Measurements from ENCODE around the gene MED29. TPM values are rescaled to one million over a fixed set of nuclear protein-coding genes. Genes with fewer than 3 reads are reported as not detected.

MED29 gene
- total RNA-seq, 1 experiment from 2014 or later, result 17.0 TPM

GRCh38 chr19:39386557-39386956, 4.6 kb upstream of the MED29 start:
- ChIA-PET CTCF (no interaction called here), POLR2A (ENCODE audit: unreplicated experiment) (no interaction called here)
- no peaks in the 10 kb centered on the region for H3K9me3 ChIP-seq (ENCODE audit: low read length)
- DNase-seq (no peak), ATAC-seq (no peak)
- H3K36me3 ChIP-seq (ENCODE audit: low read depth, low read length), result no peaks in the 10 kb centered on the region; the same call in none of the 2 replicates
- BruUV-seq (replicated peaks), result no TSS peak
- no peak overlapping the region for H3K9ac ChIP-seq (ENCODE audit: low read length)
- H3F3A ChIP-seq (ENCODE audit: low read length, unreplicated experiment), result no peaks in the 10 kb centered on the region
- H3K79me2 ChIP-seq (ENCODE audit: low read length), result peaks cover 15% of the 10 kb centered on the region
- TF ChIP-seq, protein P1, sequence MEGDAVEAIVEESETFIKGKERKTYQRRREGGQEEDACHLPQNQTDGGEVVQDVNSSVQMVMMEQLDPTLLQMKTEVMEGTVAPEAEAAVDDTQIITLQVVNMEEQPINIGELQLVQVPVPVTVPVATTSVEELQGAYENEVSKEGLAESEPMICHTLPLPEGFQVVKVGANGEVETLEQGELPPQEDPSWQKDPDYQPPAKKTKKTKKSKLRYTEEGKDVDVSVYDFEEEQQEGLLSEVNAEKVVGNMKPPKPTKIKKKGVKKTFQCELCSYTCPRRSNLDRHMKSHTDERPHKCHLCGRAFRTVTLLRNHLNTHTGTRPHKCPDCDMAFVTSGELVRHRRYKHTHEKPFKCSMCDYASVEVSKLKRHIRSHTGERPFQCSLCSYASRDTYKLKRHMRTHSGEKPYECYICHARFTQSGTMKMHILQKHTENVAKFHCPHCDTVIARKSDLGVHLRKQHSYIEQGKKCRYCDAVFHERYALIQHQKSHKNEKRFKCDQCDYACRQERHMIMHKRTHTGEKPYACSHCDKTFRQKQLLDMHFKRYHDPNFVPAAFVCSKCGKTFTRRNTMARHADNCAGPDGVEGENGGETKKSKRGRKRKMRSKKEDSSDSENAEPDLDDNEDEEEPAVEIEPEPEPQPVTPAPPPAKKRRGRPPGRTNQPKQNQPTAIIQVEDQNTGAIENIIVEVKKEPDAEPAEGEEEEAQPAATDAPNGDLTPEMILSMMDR (conservative IDR thresholded peaks at IDR 0.05; ENCODE audit: low read depth, low read length), result no peak
- TF ChIP-seq EZH2 (IDR thresholded peaks at IDR 0.05; ENCODE audit: low read length, unreplicated experiment), result no peak
- intact Hi-C loops (cut with micrococcal nuclease), result no loop called here
- no peaks in the 10 kb centered on the region for H3K9me2 ChIP-seq (replicated peaks; ENCODE audit: low read length)
- H4K20me1 ChIP-seq (ENCODE audit: low read length), result no peaks in the 10 kb centered on the region
- no peak overlapping the region for H3K4me2 ChIP-seq (ENCODE audit: low read length)
- no peak overlapping the region for H3K27ac ChIP-seq (ENCODE audit: low read length)
- no peak overlapping the region for H2AFZ ChIP-seq (ENCODE audit: low read length)
- no peaks in the 10 kb centered on the region for H3K27me3 ChIP-seq (ENCODE audit: low read length)
- no peak overlapping the region for H3K4me3 ChIP-seq (ENCODE audit: low read length)
- H3K4me1 ChIP-seq (ENCODE audit: insufficient read depth, low read length), result peaks cover 6% of the 10 kb centered on the region; the same call in 1 of the 2 replicates

- DNase-seq (no peak), ATAC-seq (no peak)
- H3K4me3 ChIP-seq (ENCODE audit: low read length), result no peak overlapping the region
- intact Hi-C loops (cut with micrococcal nuclease), result no loop called here
- no peak overlapping the region for H3K9ac ChIP-seq (ENCODE audit: low read length)
- TSS peak; percentile 37 for BruUV-seq (replicated peaks)
- H3K79me2 ChIP-seq (ENCODE audit: low read length), result peaks cover 25% of the 10 kb centered on the region
- POLR2A ChIA-PET (ENCODE audit: unreplicated experiment), result no interaction called here
- H4K20me1 ChIP-seq (ENCODE audit: low read length), result no peaks in the 10 kb centered on the region
- no peaks in the 10 kb centered on the region; the same call in none of the 2 replicates for H3K36me3 ChIP-seq (ENCODE audit: low read depth, low read length)
- H3F3A ChIP-seq (ENCODE audit: low read length, unreplicated experiment), result no peaks in the 10 kb centered on the region
- H3K27me3 ChIP-seq (ENCODE audit: low read length), result no peaks in the 10 kb centered on the region
- no peak overlapping the region for H3K27ac ChIP-seq (ENCODE audit: low read length)
- CTCF ChIA-PET, result no interaction called here
- no peaks in the 10 kb centered on the region for H3K9me3 ChIP-seq (ENCODE audit: low read length)
- H3K4me2 ChIP-seq (ENCODE audit: low read length), result no peak overlapping the region
- no peak overlapping the region for H2AFZ ChIP-seq (ENCODE audit: low read length)
- no peaks in the 10 kb centered on the region for H3K9me2 ChIP-seq (replicated peaks; ENCODE audit: low read length)
- H3K4me1 ChIP-seq (ENCODE audit: insufficient read depth, low read length), result peaks cover 6% of the 10 kb centered on the region; the same call in 1 of the 2 replicates
- TF ChIP-seq, protein P1 (conservative IDR thresholded peaks at IDR 0.05; ENCODE audit: low read depth, low read length), result no peak
- TF ChIP-seq EZH2phosphoT487 (IDR thresholded peaks at IDR 0.05; ENCODE audit: borderline replicate concordance, low read length) (no peak), EZH2 (IDR thresholded peaks at IDR 0.05; ENCODE audit: low read length, unreplicated experiment) (no peak)
These were observed 2.5 kb upstream of the MED29 start for GRCh38 chr19:39388657-39389056.

DNA sequence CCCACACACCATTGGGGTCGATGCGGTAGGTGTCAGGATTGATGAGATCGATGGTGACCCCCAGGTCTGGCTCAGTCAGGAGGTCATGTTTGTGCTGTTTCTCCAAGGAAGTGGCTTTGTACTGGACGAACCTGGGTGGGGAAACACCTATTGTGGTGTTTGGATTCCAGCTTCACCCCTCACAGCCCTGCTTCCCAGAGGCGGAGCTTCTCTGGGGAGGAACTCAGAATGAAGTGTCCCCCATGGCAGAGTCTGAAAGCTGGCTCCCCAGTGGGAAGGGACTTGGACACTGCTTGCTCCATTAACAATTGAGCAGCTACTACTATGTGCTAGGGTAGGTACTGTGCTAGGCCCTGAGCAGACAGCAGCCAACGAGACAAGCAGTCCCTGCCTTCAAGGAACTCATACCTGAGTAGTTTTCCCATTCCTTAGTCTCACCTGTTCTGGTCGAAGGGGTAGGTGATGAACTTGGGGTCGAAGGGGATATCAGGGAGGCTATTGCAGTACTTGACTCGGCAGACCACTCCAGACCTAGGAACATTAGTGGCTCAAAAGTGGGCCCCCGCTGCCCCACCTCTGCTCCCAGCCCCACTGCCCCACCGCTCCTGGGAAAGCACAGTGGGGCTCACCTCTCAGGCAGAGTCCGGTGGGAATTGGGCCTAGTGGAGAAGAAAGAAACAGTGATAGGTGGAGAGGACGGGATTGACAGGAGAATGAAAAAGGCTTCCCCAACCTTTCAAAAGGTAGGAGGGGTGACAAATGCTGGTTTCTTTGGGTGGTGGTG, 1.4 kb upstream of the MED29 start:
- Histone ChIP-seq H3K27ac (ENCODE audit: low read length) (no peak overlapping the region), H3K4me1 (ENCODE audit: insufficient read depth, low read length) (peaks cover 6% of the 10 kb centered on the region; the same call in 1 of the 2 replicates), H3K36me3 (ENCODE audit: low read depth, low read length) (no peaks in the 10 kb centered on the region; the same call in none of the 2 replicates), H3K9ac (ENCODE audit: low read length) (peak overlapping the region; percentile 95), H3K4me2 (ENCODE audit: low read length) (peak overlapping the region; percentile 92), H3K9me3 (ENCODE audit: low read length) (no peaks in the 10 kb centered on the region), H3K27me3 (ENCODE audit: low read length) (no peaks in the 10 kb centered on the region), H3K9me2 (replicated peaks; ENCODE audit: low read length) (no peaks in the 10 kb centered on the region), H3K79me2 (ENCODE audit: low read length) (peaks cover 25% of the 10 kb centered on the region), H4K20me1 (ENCODE audit: low read length) (no peaks in the 10 kb centered on the region), H2AFZ (ENCODE audit: low read length) (peak overlapping the region; percentile 92; the same call in 1 of the 2 replicates), H3K4me3 (ENCODE audit: low read length) (peak overlapping the region; percentile 97), H3F3A (ENCODE audit: low read length, unreplicated experiment) (no peaks in the 10 kb centered on the region)
- BruUV-seq (replicated peaks), result no TSS peak
- intact Hi-C loops (cut with micrococcal nuclease), result no loop called here
- DNase-seq (no peak), ATAC-seq (no peak)
- ChIA-PET POLR2A (ENCODE audit: unreplicated experiment) (no interaction called here), CTCF (no interaction called here)
- TF ChIP-seq EZH2 (IDR thresholded peaks at IDR 0.05; ENCODE audit: low read length, unreplicated experiment), result no peak

All from PC-3 (cell line).